Amygdala (tissue), 56 donors: ENCODE measurements around the gene NR2F1.
"Not testable (repeated sequence)": the region's sequence is repeated elsewhere in the genome, so short reads cannot be mapped to it uniquely, and the experiment has no call there.

Experiments
- DNase-seq, 56 donors: peaks; one replicate each; lab custom pipeline; 2025; lab: John Stamatoyannopoulos, UW

Gene NR2F1

DNA sequence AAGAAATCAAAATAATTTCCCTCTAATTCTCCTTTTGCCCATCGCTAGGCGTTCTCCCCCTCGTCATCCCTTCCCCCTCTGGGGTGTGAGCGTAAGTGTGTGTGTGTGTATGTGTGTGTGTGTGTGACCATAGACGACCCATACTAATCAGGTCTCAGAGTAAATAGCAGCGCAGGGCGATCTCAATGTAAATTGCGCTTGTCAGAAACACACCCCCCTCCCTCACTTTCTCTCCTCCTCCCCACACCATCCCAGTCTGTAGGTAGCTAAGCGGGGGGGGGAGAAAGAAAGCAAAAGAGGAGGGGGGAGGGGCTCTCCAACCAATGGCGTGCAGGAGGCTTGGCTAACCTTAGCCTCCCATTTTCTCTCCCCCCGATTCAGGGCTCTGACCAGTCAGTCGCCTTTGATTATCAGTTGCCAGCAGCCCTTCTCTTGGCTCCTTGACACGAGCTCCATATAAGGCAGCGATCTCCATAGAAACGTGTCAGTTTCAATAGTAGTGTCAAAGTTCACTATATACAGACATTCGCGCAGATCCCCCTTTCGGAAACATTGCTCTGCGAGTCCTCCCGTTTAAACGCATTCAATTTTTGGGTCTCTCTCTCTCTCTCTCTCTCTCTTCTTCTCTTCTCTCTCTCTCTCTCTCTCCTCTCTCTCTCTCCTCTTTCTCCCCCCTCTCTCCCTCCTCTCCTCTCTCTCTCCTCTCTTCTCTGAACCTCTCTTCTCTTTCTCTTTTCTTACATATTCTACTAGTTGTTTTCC, at the start of gene NR2F1:
Gene NR2F1, plus strand, starts transcription at position 546 of the 762 bp plus-strand sequence. CDS start 1,802 bp downstream, outside the sequence.
- peak in 29 of 56 donors; percentile 28 to 84 (median 59) for DNase-seq

DNA sequence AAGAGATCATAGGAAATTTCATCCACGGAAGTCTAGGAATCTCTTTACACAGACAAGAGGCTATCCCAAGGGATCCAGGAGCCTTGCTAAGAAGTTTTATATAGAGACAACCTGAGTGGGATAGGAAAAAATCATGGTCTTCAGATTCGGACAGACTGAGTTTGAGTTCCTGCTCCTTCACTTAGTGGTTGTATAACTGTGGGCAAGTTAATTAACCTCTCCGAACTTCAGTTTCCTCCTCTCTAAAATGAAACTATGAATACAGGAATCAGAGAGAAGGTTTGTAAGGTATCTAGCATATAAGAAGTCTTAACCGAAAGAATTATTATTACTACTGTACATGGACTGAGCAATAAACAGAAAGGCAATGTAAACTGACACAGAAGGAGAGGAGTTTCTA, 37.1 kb upstream of the NR2F1 start:
- DNase-seq = no peak

DNA sequence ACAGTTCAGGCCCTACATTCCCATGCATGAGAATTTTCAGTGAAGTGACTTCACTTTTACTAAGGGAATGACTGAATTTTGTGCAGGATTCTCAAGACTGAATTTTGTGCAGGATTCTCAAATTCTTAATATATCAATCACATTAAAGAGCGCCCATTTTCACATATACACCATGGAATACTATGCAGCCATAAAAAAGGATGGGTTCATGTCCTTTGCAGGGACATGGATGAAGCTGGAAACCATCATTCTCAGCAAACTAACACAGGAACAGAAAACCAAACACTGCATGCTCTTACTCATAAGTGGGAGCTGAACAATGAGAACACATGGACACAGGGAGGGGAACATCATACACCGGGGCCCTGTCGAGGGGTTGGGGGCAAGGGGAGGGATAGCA, 33.4 kb upstream of the NR2F1 start:
- DNase-seq = not testable (repeated sequence)

DNA sequence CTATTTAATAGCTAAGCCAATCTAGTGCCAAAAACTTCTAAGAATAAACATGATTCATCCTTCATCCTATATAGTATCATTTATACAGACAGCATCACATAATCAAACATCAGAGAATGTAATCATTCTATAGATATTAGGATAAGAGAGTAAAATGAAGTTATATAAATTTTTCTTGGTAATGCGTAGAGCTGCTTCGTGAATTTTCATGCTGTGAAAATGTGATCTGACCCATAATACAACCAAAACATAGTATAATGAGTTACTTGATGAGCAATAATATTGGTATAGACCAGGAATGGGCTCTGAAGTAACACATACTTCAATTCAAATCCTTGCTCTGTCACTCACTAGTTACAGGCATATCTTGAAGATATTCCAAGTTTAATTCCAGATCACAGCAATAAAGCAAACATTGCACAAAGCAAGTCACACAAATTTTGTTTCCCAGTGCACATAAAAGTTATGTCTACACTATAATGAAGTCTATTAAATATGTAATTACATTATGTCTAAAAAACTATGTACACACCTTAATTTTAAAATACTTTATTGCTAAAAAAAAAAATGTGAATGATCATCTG, 25.9 kb upstream of the NR2F1 start:
- no peak for DNase-seq

DNA sequence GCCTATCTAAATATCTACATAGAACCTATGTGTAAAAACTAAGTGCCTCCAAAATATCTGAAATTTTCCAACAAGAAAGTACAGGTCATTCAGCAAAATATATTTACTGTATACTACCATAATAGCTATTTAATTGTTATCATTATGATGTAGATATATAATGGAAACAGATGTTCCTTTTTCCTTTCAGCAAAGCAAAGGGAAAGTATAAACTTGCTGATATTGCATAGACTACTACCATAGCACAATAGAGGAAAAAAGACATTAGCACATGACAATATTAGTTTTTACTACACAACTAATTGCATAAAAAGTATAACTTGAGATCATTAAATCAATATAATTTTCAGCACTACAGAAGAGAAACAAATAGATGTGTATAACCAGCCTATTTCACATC, 16.9 kb upstream of the NR2F1 start:
- no peak for DNase-seq

DNA sequence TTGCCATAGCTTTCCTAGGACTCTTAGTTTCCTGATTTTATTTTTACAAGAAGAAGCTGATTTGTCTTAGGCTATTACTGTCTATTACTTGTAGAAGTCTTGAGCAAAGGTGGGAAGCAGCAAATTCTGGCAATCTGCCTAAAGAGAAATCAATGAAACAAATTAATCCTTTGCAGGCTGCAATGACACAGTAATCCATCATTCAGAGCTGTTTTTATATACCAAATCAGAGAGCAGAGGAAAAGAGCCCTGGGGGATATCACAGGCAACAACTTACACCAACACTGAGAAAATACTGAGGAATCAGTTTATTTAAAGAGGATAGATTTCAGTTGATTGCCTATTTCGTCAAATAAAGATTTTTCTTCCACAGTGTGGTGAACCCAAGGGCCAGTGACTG, 15.6 kb upstream of the NR2F1 start:
- DNase-seq = no peak

DNA sequence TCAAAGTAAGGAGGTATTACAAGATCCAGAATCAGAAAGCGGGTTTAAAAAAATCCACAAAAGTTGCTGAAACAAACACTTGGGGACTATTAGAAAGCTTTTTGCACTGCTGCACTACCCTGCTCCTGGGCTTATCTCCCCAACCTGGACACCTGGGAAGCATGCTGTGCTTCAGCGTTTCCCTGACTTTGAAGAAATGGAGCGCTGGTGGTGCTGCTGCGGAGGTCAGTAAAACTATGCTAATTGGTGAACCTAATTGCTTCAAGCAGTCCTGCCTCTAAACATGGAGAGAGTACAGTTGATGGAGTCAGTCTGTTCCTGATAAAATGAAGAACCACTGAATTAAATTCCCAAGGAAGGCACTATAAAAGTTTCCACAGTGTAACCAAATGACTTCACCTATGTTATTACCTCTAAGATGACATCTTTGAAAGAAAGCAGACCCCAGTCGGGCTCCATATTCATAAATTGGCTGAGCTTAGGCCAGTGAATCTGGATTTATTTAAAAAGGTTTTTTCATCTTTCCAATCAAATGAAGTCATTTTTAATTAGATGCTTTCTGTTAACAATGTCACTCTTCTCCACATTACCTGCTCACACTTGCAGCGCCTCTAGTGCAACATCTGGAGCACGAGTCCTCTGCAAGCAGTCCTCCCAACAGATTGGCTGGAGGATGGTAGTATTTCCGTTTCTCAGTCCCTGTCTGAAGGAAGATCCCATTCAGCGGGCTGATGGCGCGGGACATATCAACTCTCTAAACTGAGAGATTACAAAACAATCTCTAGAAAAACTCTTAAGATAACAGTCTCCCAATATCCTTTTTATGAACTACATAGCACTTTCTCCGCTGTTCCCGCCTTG, 13.5 kb upstream of the NR2F1 start:
- DNase-seq = no peak

DNA sequence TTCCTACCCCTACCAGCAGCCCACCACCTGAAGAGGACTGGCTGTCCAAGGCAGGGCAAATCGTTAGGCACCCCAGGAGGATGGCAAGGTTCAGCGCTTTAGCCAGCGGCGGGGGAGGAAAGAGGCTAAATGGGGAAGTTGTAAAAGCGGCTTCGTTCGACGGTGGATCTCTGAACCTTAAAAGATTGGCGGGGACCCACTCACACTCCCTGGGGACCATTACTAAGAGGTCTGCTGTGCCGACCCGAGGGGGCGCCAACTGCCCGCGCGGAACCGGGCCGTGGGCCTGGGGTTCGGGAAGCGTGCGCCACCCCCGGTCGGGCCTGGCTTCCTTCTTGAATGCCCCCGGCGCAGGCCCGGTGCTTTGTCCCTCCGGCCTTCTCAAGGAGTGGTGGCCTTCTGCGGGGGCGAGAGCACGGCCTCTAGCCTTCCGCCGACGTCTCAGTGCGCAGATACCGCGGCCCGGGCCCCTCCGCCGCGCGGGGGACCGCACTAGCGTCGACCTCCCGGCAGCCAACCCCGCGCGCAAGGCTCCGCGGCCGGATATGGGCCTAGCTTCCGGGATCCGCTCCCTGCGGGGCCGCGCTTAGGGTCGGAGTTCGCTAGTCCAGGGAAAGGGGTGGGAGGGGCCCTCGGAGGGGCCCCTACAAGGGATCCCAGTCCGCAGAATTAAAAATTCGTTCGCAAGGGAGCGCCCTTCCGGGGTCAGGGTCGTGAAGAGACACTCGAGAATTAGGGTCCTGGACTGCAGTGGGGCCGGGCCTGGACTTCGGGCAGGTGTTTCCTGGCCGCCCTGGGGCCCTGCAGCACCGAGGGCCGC, 12.5 kb upstream of the NR2F1 start:
- DNase-seq = no peak

DNA sequence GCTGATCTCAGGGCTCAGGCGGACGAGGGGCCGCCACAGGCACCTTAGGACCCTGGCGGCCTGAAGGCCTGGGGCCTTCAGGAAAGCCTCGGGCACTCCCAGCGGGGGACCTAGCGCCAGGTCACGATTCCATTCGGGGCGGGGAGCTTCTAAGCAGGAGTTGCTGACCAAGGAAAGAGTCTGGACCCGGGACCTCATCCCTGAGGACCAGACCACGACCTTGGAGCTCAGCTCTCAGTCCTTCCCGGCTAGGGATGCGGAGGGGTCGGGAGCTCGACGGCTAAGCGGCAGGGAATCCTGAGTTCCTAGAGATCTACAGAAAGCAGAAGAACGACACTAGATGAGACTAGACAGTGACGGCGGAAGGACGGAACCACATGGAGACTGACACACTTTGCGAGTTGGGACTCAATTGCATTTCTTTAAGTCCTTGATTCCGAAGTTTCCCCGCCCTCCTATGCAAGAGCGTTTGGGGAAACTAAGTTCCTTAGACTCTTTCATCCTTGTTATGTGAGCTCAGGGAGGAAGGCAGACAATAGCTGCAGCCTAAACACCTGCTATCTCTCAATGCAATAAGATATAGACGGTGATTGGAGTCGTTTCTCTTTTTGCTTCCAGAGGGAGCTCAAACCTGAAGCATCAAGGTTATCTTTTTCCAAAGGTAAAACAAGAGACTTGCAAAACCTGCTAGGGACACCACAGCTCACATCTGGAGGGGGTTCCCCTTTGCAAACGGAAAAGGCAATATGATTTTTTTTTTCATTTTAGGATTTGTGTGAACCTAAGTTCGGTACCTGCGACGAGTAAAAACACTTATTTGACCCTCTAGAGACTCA, 11.7 kb upstream of the NR2F1 start:
- no peak for DNase-seq

DNA sequence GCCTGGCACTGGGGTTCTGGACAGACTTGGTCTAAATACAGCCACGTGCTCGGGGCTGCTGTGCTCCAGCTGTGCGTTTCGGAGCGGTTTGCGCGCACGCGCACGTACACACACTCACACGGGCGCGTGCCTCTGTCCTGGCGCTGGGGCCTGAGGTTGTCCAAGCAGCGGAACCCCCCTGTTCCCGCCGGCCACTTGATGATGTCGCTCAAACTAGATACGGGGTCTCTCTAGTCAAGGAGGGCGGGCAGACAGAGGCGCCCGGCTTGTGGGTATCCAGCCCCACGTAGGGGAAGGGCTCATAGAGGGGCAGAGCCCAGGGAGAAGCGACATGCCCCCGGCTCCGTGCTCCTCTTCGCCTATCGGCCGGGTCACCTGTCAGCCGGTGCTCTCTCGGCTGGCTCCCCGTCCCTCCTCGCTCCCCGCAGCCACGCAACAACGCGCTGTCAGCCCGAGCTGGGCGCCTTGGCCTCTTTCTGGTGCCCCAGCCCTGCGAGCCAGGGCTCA, 10.9 kb upstream of the NR2F1 start:
- DNase-seq = no peak

DNA sequence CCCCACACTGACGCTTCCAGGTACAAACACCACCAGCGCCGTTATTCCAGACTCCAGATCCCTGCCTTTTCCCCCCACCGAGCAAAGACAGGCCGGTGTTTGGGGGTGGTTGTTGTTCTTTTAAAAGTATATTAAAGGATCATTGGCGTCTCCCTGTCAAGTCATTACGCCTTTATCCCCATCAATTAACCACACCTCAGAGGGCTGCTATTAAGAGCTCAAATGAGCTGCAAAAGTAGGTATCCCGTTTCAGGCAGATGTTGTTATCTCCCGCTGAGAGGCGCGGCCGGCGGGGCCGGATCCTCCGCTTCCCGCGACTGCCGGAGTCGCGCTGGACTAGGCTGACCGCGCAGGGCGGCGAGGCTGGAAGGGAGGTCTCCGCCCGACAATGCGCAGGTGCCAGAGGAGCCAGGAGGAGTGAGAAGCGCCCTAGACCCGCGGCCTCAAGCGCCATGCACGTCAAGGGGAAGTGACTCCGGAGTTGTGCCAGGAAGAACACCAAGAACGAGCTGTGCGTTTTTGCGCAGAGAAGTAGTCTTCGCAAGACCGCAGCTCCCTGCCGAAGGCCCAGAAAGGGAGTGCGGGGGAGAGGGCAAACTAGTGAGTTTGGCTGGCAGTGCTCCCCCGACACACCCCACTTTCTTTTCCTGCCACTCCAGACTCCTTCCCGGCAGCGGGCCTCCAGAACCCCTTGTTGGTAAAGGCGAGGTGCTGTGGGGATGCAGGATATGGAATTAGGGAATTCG, 10.2 kb upstream of the NR2F1 start:
- DNase-seq = no peak

DNA sequence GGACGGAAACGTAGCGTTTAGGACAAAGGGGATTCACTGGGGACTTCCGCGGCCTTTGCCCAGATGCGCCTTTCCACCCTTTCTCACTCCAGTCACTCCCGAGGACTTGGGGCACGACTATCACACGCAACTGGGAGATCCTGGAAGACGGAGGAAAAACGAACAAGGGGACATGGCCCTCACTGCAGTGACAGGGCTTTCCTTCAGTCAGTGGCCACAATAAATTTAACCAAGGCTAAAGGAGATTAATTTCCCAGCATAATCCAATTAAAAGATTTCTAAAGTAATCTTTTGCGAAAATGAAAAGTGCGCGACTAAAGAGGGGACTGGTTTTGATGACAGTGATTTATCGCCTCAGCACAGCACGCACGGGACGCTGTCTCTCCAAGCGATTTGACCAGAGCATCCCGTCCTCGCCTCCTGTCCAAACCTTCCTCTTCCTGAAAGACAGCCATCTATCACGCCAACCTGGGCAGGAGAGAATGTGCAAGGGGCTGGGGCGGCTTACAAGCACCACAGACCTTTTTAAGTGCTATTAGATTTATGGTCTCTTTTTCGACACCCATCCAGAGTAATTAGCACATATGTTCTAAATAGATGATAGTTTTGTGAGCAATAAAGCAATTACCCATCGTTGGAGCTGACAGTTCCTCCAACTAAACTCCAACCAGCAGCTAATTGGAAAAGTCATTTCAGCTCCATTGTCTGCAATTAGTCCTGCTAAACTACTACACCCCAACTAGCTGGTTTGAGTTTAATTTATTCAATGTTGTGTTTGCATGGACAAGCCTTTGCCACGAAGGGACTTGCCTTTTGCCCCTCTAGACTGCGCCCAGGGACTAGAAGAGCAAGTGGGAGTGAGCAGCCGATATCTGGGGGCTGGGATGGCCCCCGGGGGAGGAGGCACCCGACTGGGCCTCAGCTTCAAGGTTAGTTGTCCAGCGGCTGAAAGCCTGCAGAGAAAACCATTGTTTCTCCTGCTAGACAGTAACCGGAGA, 9.4 kb upstream of the NR2F1 start:
- no peak for DNase-seq

DNA sequence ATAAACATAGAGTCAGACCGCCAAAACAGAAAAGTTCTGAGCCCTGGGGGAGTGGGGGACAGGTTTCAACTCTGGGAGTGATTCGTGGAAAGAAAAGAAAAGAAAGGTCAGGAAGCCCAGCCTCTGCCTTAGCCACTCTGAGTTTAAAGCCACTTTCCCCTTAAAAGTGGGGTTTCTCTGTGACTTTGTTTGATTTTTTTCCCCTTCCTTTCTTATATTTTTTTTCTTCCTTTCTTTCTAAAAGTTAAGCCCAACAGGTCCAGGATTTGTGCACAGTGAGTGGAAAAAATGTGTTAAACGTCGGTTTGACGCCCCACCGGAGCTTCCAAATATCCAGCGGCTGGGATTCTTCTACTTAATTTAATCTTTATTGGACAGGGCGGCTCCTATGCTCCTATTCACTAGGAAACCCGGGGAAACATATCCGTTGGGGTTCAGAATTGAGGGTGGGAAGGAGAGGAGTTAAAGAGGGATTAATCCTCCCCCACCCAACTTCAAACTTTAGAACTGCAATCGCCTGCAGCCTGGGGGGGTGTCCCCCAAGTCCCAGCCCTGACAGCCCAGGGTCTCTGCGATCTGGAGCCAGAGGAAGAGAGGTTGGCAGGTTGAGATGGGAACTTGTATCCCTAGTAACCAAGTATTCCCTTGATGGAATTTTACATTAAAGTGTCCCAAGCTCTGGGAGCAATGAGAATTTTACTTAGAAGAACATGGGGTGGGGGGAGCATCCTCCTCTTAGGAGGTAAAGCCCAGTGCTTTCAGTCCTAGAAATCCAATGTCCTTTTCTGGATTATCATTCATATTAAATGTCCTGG, 8.3 kb upstream of the NR2F1 start:
- DNase-seq = no peak

DNA sequence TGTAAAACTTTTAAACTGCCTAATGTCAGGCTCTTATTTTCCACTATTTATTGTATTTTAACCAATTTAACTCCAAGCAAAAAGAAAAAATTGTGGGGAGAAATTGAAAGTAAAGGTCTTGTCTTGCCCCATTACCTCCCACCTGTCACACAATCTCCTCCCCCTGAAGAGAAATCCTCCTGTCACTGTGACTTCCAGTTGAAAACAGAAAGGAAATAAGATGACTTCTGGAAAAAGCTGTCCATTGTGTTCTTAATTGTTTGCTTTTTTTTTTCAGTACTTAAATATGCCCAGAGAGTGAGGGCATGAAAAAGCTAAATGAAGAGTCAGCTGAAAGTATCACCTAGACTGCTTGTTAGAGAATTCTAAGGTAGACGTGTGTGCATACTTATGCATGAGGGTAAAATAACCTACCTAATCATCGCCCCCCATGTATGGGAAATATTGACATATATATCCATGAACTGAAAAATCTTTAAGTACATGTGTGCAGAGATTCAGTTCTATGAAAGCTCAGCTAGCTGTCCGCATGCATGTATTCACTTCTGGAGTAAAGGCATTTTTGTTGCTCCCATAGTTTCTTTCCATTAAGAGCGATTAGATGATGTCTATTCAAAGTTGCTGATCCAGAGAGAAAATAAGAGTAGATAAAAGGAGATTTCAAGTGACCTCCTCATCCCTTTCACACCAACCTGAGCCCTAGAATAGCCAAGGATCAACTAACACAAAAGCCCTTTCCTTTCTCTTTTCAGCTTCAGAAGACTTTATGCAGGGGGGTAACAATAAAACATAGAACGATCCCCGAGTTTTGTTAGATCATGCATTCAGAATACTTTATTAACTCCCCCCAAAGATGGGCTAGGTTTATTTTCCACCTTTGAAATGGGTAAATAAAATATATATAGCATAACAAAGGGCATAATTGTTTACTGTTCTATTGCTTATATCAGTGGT, 7.3 kb upstream of the NR2F1 start:
- DNase-seq = no peak
